SK-N-SH treated with all-trans-retinoic acid at 6 μM for 48 hours (cell line): ENCODE measurements around the gene TUSC1.

Experiments
- ATAC-seq: fragments of 200-7000 bp; cut with Tn5 transposase; 3 replicates; pipeline ENCODE4 v1.9.1; 2020; ENCODE audit warnings: mild to moderate bottlenecking, moderate library complexity
- ARNTL ChIP-seq: fragments of 450-650 bp; formaldehyde crosslinking; IDR thresholded peaks from 2 replicates; pipeline ENCODE4 v1.5.0; 2020; ENCODE audit warnings: low read depth, mild to moderate bottlenecking, moderate library complexity, borderline replicate concordance
- BACH2 ChIP-seq: fragments of 250-450 bp; sonication (Bioruptor Pico); IDR thresholded peaks from 2 replicates; pipeline ENCODE4 v1.9.0; 2021; ENCODE audit warnings: mild to moderate bottlenecking, borderline replicate concordance
- CREB5 ChIP-seq: fragments of 250-450 bp; sonication (Bioruptor Pico); IDR thresholded peaks from 2 replicates; pipeline ENCODE4 v1.5.1; 2020; ENCODE audit warnings: low read depth, mild to moderate bottlenecking, moderate library complexity
- ESRRG ChIP-seq: fragments of 250-450 bp; sonication (Bioruptor Pico); IDR thresholded peaks from 2 replicates; pipeline ENCODE4 v1.6.1; 2021; ENCODE audit warnings: mild to moderate bottlenecking
- ISL1 ChIP-seq: fragments of 250-450 bp; sonication (Bioruptor Pico); IDR thresholded peaks from 2 replicates; pipeline ENCODE4 v2.1.2; 2022; ENCODE audit warnings: mild to moderate bottlenecking, moderate library complexity
- OSR1 ChIP-seq: fragments of 250-450 bp; sonication (Bioruptor Pico); IDR thresholded peaks from 2 replicates; pipeline ENCODE4 v1.8.0; 2022; ENCODE audit warnings: moderate library complexity, mild to moderate bottlenecking, inconsistent platforms
- PATZ1 ChIP-seq: fragments of 250-450 bp; sonication (Bioruptor Pico); IDR thresholded peaks from 2 replicates; pipeline ENCODE4 v1.8.0; 2020; ENCODE audit warnings: mild to moderate bottlenecking, moderate library complexity, borderline replicate concordance
- PPARA ChIP-seq: fragments of 250-450 bp; sonication (Bioruptor Pico); IDR thresholded peaks from 2 replicates; pipeline ENCODE4 v1.5.0; 2020; ENCODE audit warnings: mild to moderate bottlenecking, borderline replicate concordance
- RARB ChIP-seq: fragments of 250-450 bp; sonication (Bioruptor Pico); IDR thresholded peaks from 2 replicates; pipeline ENCODE4 v1.8.0; 2021; ENCODE audit warnings: mild to moderate bottlenecking, moderate library complexity
- SNAI2 ChIP-seq: fragments of 250-450 bp; sonication (Bioruptor Pico); IDR thresholded peaks from 2 replicates; pipeline ENCODE4 v1.5.0; 2020; ENCODE audit warnings: mild to moderate bottlenecking, moderate library complexity
- TCF4 ChIP-seq: fragments of 250-450 bp; sonication (Bioruptor Pico); IDR thresholded peaks from 2 replicates; pipeline ENCODE4 v1.8.0; 2021; ENCODE audit warnings: mild to moderate bottlenecking, moderate library complexity, borderline replicate concordance
- ZC3H10 ChIP-seq: fragments of 250-450 bp; sonication (Bioruptor Pico); IDR thresholded peaks from 2 replicates; pipeline ENCODE4 v1.5.1; 2021; ENCODE audit warnings: mild to moderate bottlenecking, moderate library complexity
- ZFP30 ChIP-seq: fragments of 450-650 bp; formaldehyde crosslinking; IDR thresholded peaks from 2 replicates; pipeline ENCODE4 v1.5.0; 2022; ENCODE audit warnings: mild to moderate bottlenecking, moderate library complexity
- ZNF565 ChIP-seq: fragments of 450-650 bp; formaldehyde crosslinking; conservative IDR thresholded peaks from 2 replicates; pipeline ENCODE4 v1.5.0; 2020; ENCODE audit warnings: low read depth, mild to moderate bottlenecking, moderate library complexity
- ZNF70 ChIP-seq: fragments of 450-650 bp; formaldehyde crosslinking; IDR thresholded peaks from 2 replicates; pipeline ENCODE4 v1.5.0; 2020; ENCODE audit warnings: mild to moderate bottlenecking, moderate library complexity
- TF ChIP-seq, protein P1 (sequence below): fragments of 250-450 bp; sonication (Bioruptor Pico); IDR thresholded peaks from 2 replicates; pipeline ENCODE4 v1.5.0; 2020; ENCODE audit warnings: mild to moderate bottlenecking, moderate library complexity

Gene TUSC1

GRCh38 chr9:25716220-25716872 is 38.1 kb upstream of the TUSC1 start:
- ATAC-seq = peak; percentile 100
- TF ChIP-seq RARB = no peak
- TF ChIP-seq BACH2 (CRISPR knock-in tag) = no peak
- TF ChIP-seq, protein P1, sequence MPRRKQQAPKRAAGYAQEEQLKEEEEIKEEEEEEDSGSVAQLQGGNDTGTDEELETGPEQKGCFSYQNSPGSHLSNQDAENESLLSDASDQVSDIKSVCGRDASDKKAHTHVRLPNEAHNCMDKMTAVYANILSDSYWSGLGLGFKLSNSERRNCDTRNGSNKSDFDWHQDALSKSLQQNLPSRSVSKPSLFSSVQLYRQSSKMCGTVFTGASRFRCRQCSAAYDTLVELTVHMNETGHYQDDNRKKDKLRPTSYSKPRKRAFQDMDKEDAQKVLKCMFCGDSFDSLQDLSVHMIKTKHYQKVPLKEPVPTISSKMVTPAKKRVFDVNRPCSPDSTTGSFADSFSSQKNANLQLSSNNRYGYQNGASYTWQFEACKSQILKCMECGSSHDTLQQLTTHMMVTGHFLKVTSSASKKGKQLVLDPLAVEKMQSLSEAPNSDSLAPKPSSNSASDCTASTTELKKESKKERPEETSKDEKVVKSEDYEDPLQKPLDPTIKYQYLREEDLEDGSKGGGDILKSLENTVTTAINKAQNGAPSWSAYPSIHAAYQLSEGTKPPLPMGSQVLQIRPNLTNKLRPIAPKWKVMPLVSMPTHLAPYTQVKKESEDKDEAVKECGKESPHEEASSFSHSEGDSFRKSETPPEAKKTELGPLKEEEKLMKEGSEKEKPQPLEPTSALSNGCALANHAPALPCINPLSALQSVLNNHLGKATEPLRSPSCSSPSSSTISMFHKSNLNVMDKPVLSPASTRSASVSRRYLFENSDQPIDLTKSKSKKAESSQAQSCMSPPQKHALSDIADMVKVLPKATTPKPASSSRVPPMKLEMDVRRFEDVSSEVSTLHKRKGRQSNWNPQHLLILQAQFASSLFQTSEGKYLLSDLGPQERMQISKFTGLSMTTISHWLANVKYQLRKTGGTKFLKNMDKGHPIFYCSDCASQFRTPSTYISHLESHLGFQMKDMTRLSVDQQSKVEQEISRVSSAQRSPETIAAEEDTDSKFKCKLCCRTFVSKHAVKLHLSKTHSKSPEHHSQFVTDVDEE (CRISPR knock-in tag) = no peak
- no peak for TF ChIP-seq ISL1
- TF ChIP-seq TCF4 (CRISPR knock-in tag) = no peak
- TF ChIP-seq OSR1 (CRISPR knock-in tag) = no peak
- no peak for TF ChIP-seq CREB5 (CRISPR knock-in tag)
- no peak for TF ChIP-seq ARNTL (CRISPR knock-in tag)

- no peak for ATAC-seq
- TF ChIP-seq ZNF70 (CRISPR knock-in tag) (no peak), SNAI2 (CRISPR knock-in tag) (no peak), CREB5 (CRISPR knock-in tag) (no peak), PATZ1 (CRISPR knock-in tag) (no peak), PPARA (CRISPR knock-in tag) (no peak), ESRRG (no peak)
- TF ChIP-seq, protein P1 (CRISPR knock-in tag) = no peak
These were observed 31.7 kb upstream of the TUSC1 start for GRCh38 chr9:25709941-25710340.

- no peak for ATAC-seq
- TF ChIP-seq BACH2 (CRISPR knock-in tag) (no peak), ZC3H10 (CRISPR knock-in tag) (no peak), ZFP30 (no peak), ZNF565 (no peak), SNAI2 (CRISPR knock-in tag) (no peak)
These were observed 26.6 kb upstream of the TUSC1 start for GRCh38 chr9:25704800-25705199.

GRCh38 chr9:25703701-25704357 is 25.6 kb upstream of the TUSC1 start:
- TF ChIP-seq, protein P1 (CRISPR knock-in tag) = no peak
- TF ChIP-seq, all 23 proteins: peak for 0

More at GRCh38 chr9:25703701-25704357, 25.6 kb upstream of the TUSC1 start:
- no peak for ATAC-seq
